Spleen (tissue), 11 donors: Measurements from ENCODE around the gene SHANK1. TPM values are rescaled to one million over a fixed set of nuclear protein-coding genes. Genes with fewer than 3 reads are reported as not detected.

Experiments used
- DNase-seq: peaks from one replicate; pipeline ENCODE4 v3.0.0-alpha.2; 2020
- H3K27ac ChIP-seq, 8 donors: fragments of 200-600 bp; sonication (generic) in 7 of 8; 1 replicate in 4 of 8; 2 replicates in 4 of 8; pipeline versions ENCODE4 v1.5.0 to v1.8.0; 2016 to 2021; ENCODE audit warnings: inconsistent platforms in 4 of 8, mild to moderate bottlenecking in 4 of 8, moderate library complexity in 1 of 8
- H3K27me3 ChIP-seq, 7 donors: fragments of 200-600 bp; sonication (generic) in 6 of 7; replicated peaks in 1 of 7; 1 replicate in 4 of 7; 2 replicates in 3 of 7; pipeline versions ENCODE4 v1.5.0 to v1.8.0; 2016 to 2021; ENCODE audit warnings: inconsistent platforms in 3 of 7, mild to moderate bottlenecking in 1 of 7
- H3K36me3 ChIP-seq, 6 donors: fragments of 200-600 bp; sonication (generic) in 5 of 6; 1 replicate in 4 of 6; 2 replicates in 2 of 6; pipeline versions ENCODE4 v1.5.0 to v1.8.0; 2016 to 2021; ENCODE audit warnings: inconsistent platforms in 2 of 6
- H3K4me1 ChIP-seq, 6 donors: fragments of 200-600 bp; sonication (generic) in 5 of 6; 1 replicate in 3 of 6; 2 replicates in 3 of 6; pipeline versions ENCODE4 v1.5.0 to v1.8.0; 2016 to 2021; ENCODE audit warnings: inconsistent platforms in 3 of 6
- H3K4me3 ChIP-seq, 8 donors: fragments of 200-600 bp; sonication (generic) in 7 of 8; 1 replicate in 4 of 8; 2 replicates in 4 of 8; pipeline versions ENCODE4 v1.5.0 to v1.8.0; 2016 to 2021; ENCODE audit warnings: inconsistent platforms in 4 of 8, mild to moderate bottlenecking in 4 of 8, moderate library complexity in 2 of 8
- H3K9me3 ChIP-seq, 8 donors: fragments of 200-600 bp; sonication (generic) in 7 of 8; 1 replicate in 4 of 8; 2 replicates in 4 of 8; pipeline versions ENCODE4 v1.5.0 to v1.8.0; 2016 to 2021; ENCODE audit warnings: inconsistent platforms in 4 of 8
- CTCF ChIP-seq, 11 experiments: fragments of 200-600 bp in 7 of 11; fragments of 450-650 bp in 4 of 11; sonication (generic) in 4 of 11; IDR thresholded peaks in 8 of 11; conservative IDR thresholded peaks in 3 of 11; 1 replicate in 7 of 11; 2 replicates in 4 of 11; pipeline versions ENCODE4 v1.4.0 to v1.8.0; 2016 to 2021; ENCODE audit warnings: antibody characterized with exemption in 11 of 11, inconsistent platforms in 4 of 11, mild to moderate bottlenecking in 1 of 11
- POLR2A ChIP-seq, 3 donors: fragments of 450-650 bp; IDR thresholded peaks; one replicate each; pipeline ENCODE4 v1.5.1; 2017; ENCODE audit warnings: antibody characterized with exemption in 3 of 3, mild to moderate bottlenecking in 1 of 3
- POLR2AphosphoS5 ChIP-seq, 3 donors: sonication (generic); formaldehyde crosslinking; IDR thresholded peaks; one replicate each; pipeline ENCODE4 v1.5.1; 2017; ENCODE audit warnings: antibody characterized with exemption in 3 of 3
- WGBS, 5 donors: extraction: QIAGEN DNeasy Blood & Tissue Kit in 3 of 5; methylation state at CpG; one replicate each; pipeline versions ENCODE4 v1.1.5 to v1.1.7; 2013 to 2018; 5-methylcytosine and 5-hydroxymethylcytosine counted together
- intact Hi-C: fragments of 100-400 bp; cut with DNase I; formaldehyde crosslinking; loops from one replicate; pipeline ENCODE4 v1.15.0; 2023; ENCODE audit warnings: low total_unique reads
- polyA plus RNA-seq, 3 donors: library from polyadenylated mRNA; stranded (reverse); fragments of 200-250 nt; gene quantifications; one replicate each; pipeline ENCODE4 v1.2.1, GENCODE V29; 2013
- total RNA-seq, 7 donors: library from RNA; depleted of rRNA in 3 of 7; stranded (reverse); fragments of >200 nt in 3 of 7; fragmentation: NEBNext Ultra II Directional in 4 of 7; extraction: Animal tissue kit (Norgen Biotek cat#: 25700) in 4 of 7; gene quantifications; one replicate each; pipeline versions ENCODE4 v1.1.0 to v1.2.1, GENCODE V29; 2016 to 2021
- donor health status: healthy with polysubstance abuse.
- donor health status: DM: no; HTN: no; CAD: no; lungs with moderate emphysema.
- donor health status: DM: no; HTN: no; CAD: no.
- donor health status: Bipolar disorder and iron deficiency.
- donor health status: healthy.
- donor health status: DM: no; HTN: no; CAD: no.
- donor health status: DM: yes; HTN: yes; CAD: no.

SHANK1 gene
- total and polyA plus RNA-seq, 10 donors, result 0.07 to 1.8 (median 0.35) TPM; not detected in 2

DNA sequence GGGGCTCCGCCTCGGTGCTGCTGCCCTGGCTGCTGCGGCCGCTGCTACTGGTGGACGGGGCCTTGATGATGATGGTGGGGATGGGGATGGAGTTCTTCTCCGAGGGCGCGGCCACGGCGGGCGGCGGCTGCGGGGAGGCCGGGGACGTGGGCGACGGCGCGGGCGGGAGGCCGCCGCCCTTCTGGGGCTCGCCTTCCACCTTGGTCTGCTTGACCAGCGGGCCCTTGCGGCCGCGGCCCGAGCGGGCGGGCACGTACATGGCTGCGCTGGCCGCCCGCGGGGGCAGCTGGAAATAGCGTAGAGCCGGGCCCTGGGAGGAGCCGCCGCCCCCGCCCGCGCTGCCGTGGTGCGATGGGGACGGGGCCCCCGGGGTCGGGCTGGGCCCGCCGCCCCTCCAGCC lies 51.2 kb downstream of the SHANK1 start:
- Histone ChIP-seq H3K27ac (no peak overlapping the region), H3K9me3 (peaks cover 0 to 5% (median 0%) of the 10 kb centered on the region in 8 donors), H3K4me3 (peak overlapping the region in 1 of 8 donors; percentile 21), H3K27me3 (peaks cover 4 to 97% (median 56%) of the 10 kb centered on the region in 7 donors), H3K4me1 (peaks cover 0 to 24% (median 7%) of the 10 kb centered on the region in 6 donors), H3K36me3 (no peaks in the 10 kb centered on the region)
- no peak for TF ChIP-seq POLR2A (IDR thresholded peaks at IDR 0.05)
- no peak for TF ChIP-seq CTCF (IDR thresholded peaks at IDR 0.05 in 8 of 11, conservative IDR thresholded peaks at IDR 0.05 in 3 of 11)
- TF ChIP-seq POLR2AphosphoS5 (IDR thresholded peaks at IDR 0.05), result no peak
- 9 to 15% (median 11%) methylated on average over 20 to 49 of the region's 49 CpGs; no CpG with 5 or more reads in 1 of the 5 donors for WGBS, 5 donors
- intact Hi-C loops, result no loop called here
- DNase-seq, result no peak

DNA sequence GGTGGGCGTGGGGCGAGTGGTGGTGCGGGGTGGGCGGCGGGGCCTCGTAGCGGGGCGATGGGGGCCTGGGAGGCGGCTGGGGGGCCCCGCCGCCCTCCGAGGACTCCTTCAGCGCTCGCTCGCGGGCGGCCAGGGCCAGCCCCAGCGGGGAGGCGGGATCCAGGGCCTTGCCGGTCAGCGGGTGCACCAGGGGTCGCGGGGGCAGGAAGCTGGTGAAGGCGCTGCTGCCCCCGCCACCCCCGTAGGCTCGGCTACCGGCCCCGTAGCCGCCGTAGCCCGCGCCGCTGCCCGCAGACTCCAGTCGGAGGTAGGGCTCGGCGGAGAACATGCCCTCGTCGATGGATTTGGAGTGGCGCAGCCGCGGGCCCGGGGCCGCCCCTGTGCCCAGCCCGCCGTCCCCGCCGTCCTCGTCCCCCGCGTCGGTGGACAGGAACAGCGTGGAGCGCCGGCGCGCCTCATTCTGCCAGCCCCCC lies 51.8 kb downstream of the SHANK1 start:
- Histone ChIP-seq H3K36me3 (no peaks in the 10 kb centered on the region), H3K9me3 (peaks cover 0 to 5% (median 0%) of the 10 kb centered on the region in 8 donors), H3K4me1 (peaks cover 0 to 24% (median 7%) of the 10 kb centered on the region in 6 donors), H3K27me3 (peaks cover 4 to 97% (median 53%) of the 10 kb centered on the region in 7 donors), H3K4me3 (peak overlapping the region in 1 of 8 donors; percentile 21), H3K27ac (no peak overlapping the region)
- WGBS, 5 donors, result 8 to 26% (median 8%) methylated on average over 7 to 58 of the region's 58 CpGs
- intact Hi-C loops, result no loop called here
- TF ChIP-seq POLR2AphosphoS5 (IDR thresholded peaks at IDR 0.05) (no peak), CTCF (IDR thresholded peaks at IDR 0.05 in 8 of 11, conservative IDR thresholded peaks at IDR 0.05 in 3 of 11) (no peak)
- no peak for DNase-seq

- no peaks in the 10 kb centered on the region for H3K36me3 ChIP-seq
- intact Hi-C loops, result no loop called here
- H3K4me3 ChIP-seq, result peak overlapping the region in 1 of 8 donors; percentile 21
- H3K9me3 ChIP-seq, result peaks cover 0 to 5% (median 0%) of the 10 kb centered on the region in 8 donors
- TF ChIP-seq CTCF (IDR thresholded peaks at IDR 0.05 in 8 of 11, conservative IDR thresholded peaks at IDR 0.05 in 3 of 11) (no peak), POLR2AphosphoS5 (IDR thresholded peaks at IDR 0.05) (no peak), POLR2A (IDR thresholded peaks at IDR 0.05) (no peak)
- H3K27ac ChIP-seq, result no peak overlapping the region
- WGBS, 5 donors, result 7 to 29% (median 10%) methylated on average over 11 to 56 of the region's 56 CpGs
- H3K4me1 ChIP-seq, result peaks cover 0 to 24% (median 7%) of the 10 kb centered on the region in 6 donors
- no peak for DNase-seq
- H3K27me3 ChIP-seq, result peaks cover 4 to 97% (median 48%) of the 10 kb centered on the region in 7 donors
These were observed 52.3 kb downstream of the SHANK1 start for GRCh38 chr19:50667177-50667758.

GRCh38 chr19:50666346-50667176 lies 53.0 kb downstream of the SHANK1 start:
- intact Hi-C loops, result no loop called here
- peaks cover 0 to 5% (median 0%) of the 10 kb centered on the region in 8 donors for H3K9me3 ChIP-seq
- DNase-seq, result no peak
- H3K27ac ChIP-seq, result no peak overlapping the region
- peaks cover 0 to 24% (median 7%) of the 10 kb centered on the region in 6 donors for H3K4me1 ChIP-seq
- TF ChIP-seq POLR2AphosphoS5 (IDR thresholded peaks at IDR 0.05) (no peak), CTCF (IDR thresholded peaks at IDR 0.05 in 8 of 11, conservative IDR thresholded peaks at IDR 0.05 in 3 of 11) (no peak), POLR2A (IDR thresholded peaks at IDR 0.05) (no peak)
- no peaks in the 10 kb centered on the region for H3K36me3 ChIP-seq
- peak overlapping the region in 1 of 8 donors; percentile 21 for H3K4me3 ChIP-seq
- 19 to 29% (median 23%) methylated on average over 12 to 47 of the region's 47 CpGs for WGBS, 5 donors
- H3K27me3 ChIP-seq, result peaks cover 4 to 97% (median 47%) of the 10 kb centered on the region in 7 donors
